ENCODE results near the gene MICB.

DNA sequence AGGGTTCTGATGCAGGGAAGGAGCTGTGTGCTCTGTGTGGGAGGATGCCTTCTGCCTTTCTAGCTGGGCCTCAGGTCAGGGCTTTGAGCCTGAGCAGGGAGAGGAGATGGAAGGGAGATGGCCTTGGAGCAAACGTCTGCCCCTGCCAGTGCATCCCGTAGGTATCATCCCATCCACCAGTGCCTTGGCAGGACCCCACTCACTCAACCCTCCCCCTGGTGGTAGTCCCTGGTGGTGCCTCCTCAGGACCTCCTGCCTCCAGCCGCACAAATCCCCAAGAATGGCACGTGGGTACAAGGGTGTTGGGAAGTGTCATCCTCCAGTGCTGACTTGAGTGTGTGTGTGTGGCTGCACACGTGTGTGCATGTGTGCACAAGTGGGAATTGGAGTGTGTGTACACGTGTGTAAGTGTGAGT, 23.1 kb upstream of the MICB start:
- TF ChIP-seq, protein P1, sequence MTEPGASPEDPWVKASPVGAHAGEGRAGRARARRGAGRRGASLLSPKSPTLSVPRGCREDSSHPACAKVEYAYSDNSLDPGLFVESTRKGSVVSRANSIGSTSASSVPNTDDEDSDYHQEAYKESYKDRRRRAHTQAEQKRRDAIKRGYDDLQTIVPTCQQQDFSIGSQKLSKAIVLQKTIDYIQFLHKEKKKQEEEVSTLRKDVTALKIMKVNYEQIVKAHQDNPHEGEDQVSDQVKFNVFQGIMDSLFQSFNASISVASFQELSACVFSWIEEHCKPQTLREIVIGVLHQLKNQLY (CRISPR knock-in tag; IDR thresholded peaks at IDR 0.05), result no peak
- TF ChIP-seq, protein P2, sequence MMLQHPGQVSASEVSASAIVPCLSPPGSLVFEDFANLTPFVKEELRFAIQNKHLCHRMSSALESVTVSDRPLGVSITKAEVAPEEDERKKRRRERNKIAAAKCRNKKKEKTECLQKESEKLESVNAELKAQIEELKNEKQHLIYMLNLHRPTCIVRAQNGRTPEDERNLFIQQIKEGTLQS (CRISPR knock-in tag; conservative IDR thresholded peaks at IDR 0.05), result no peak
- TF ChIP-seq, protein P3, sequence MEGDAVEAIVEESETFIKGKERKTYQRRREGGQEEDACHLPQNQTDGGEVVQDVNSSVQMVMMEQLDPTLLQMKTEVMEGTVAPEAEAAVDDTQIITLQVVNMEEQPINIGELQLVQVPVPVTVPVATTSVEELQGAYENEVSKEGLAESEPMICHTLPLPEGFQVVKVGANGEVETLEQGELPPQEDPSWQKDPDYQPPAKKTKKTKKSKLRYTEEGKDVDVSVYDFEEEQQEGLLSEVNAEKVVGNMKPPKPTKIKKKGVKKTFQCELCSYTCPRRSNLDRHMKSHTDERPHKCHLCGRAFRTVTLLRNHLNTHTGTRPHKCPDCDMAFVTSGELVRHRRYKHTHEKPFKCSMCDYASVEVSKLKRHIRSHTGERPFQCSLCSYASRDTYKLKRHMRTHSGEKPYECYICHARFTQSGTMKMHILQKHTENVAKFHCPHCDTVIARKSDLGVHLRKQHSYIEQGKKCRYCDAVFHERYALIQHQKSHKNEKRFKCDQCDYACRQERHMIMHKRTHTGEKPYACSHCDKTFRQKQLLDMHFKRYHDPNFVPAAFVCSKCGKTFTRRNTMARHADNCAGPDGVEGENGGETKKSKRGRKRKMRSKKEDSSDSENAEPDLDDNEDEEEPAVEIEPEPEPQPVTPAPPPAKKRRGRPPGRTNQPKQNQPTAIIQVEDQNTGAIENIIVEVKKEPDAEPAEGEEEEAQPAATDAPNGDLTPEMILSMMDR (IDR thresholded peaks at IDR 0.05), result peak; percentile 69
- no peak for TF ChIP-seq GABPB1 (CRISPR knock-in tag; IDR thresholded peaks at IDR 0.05)
- TF ChIP-seq ZNF121 (CRISPR knock-in tag; IDR thresholded peaks at IDR 0.05), result no peak
- TF ChIP-seq ZNF138 (CRISPR knock-in tag; conservative IDR thresholded peaks at IDR 0.05), result no peak
- TF ChIP-seq ZNF232 (CRISPR knock-in tag; IDR thresholded peaks at IDR 0.05), result no peak
- TF ChIP-seq FOXK1 (CRISPR knock-in tag; IDR thresholded peaks at IDR 0.05), result no peak
- no peak for TF ChIP-seq ZBTB43 (CRISPR knock-in tag; IDR thresholded peaks at IDR 0.05)
